Uterus (tissue), 2 donors: Measurements from ENCODE around the gene COG3.

ENCODE experiments used
- CTCF ChIP-seq, 4 experiments: fragments of 200-600 bp in 2 of 4; fragments of 450-650 bp in 2 of 4; sonication (generic) in 2 of 4; IDR thresholded peaks; one replicate each; pipeline ENCODE4 v1.5.1; 2016 to 2019; ENCODE audit warnings: antibody characterized with exemption in 4 of 4, mild to moderate bottlenecking in 2 of 4, moderate library complexity in 1 of 4
- POLR2A ChIP-seq, 2 donors: fragments of 450-650 bp; IDR thresholded peaks; one replicate each; pipeline ENCODE4 v1.6.1; 2016; ENCODE audit warnings: antibody characterized with exemption in 2 of 2, mild to moderate bottlenecking in 1 of 2, moderate library complexity in 1 of 2

- TF ChIP-seq CTCF (IDR thresholded peaks at IDR 0.05) (no peak), POLR2A (IDR thresholded peaks at IDR 0.05) (no peak)
Measured at GRCh38 chr13:45437947-45438346, 26.8 kb upstream of the COG3 start.
